Activated naive CD4-positive, alpha-beta T cell treated with Interleukin-2 at 50 U/mL for 16 hours (primary cell): ENCODE results near the gene SMURF2.

Source experiments
- DNase-seq: peaks from one replicate; pipeline ENCODE4 v3.0.0-alpha.2; 2020

Gene SMURF2

GRCh38 chr17:64532409-64532808 is 129.7 kb downstream of the SMURF2 start:
- no peak for DNase-seq

GRCh38 chr17:64531955-64532371 is 130.1 kb downstream of the SMURF2 start:
- DNase-seq = no peak

GRCh38 chr17:64529221-64529620 is 132.9 kb downstream of the SMURF2 start:
- no peak for DNase-seq

GRCh38 chr17:64527914-64528313 is 134.2 kb downstream of the SMURF2 start:
- DNase-seq = no peak

- DNase-seq = no peak
These were observed 141.7 kb downstream of the SMURF2 start for GRCh38 chr17:64520359-64520758.

GRCh38 chr17:64519601-64520000 is 142.5 kb downstream of the SMURF2 start:
- no peak for DNase-seq

- no peak for DNase-seq
These were observed 146.3 kb downstream of the SMURF2 start for GRCh38 chr17:64515829-64516228.

- no peak for DNase-seq
These were observed 146.7 kb downstream of the SMURF2 start for GRCh38 chr17:64515419-64515818.

GRCh38 chr17:64509179-64509578 is 152.9 kb downstream of the SMURF2 start:
- no peak for DNase-seq

GRCh38 chr17:64508683-64509082 is 153.4 kb downstream of the SMURF2 start:
- DNase-seq = no peak

- peak; percentile 27 for DNase-seq
These were observed 154.7 kb downstream of the SMURF2 start for GRCh38 chr17:64507413-64507782.

- peak; percentile 96 for DNase-seq
These were observed 155.3 kb downstream of the SMURF2 start, which contains the start of gene CEP95 for GRCh38 chr17:64506576-64507412. TSS of gene CEP95 (plus strand) at chr17:64506977. CDS start at chr17:64507098, 121 bp downstream.

- peak; percentile 98 for DNase-seq
These were observed 155.9 kb downstream of the SMURF2 start, which contains the start of gene DDX5 for GRCh38 chr17:64506201-64506575. TSS of gene DDX5 (minus strand) at chr17:64506289. CDS start at chr17:64506119, 170 bp downstream.

- DNase-seq = peak; percentile 86
These were observed 156.5 kb downstream of the SMURF2 start for GRCh38 chr17:64505340-64506200.

- DNase-seq = no peak
These were observed 157.3 kb downstream of the SMURF2 start for GRCh38 chr17:64504769-64505339.

- no peak for DNase-seq
These were observed 158.0 kb downstream of the SMURF2 start for GRCh38 chr17:64503821-64504768.

- no peak for DNase-seq
These were observed 158.8 kb downstream of the SMURF2 start for GRCh38 chr17:64503341-64503740.

GRCh38 chr17:64502809-64503208 is 159.3 kb downstream of the SMURF2 start:
- DNase-seq = no peak

GRCh38 chr17:64502021-64502420 is 160.1 kb downstream of the SMURF2 start:
- DNase-seq = no peak

- no peak for DNase-seq
These were observed 161.0 kb downstream of the SMURF2 start for GRCh38 chr17:64500862-64501765.

- DNase-seq = no peak
These were observed 161.6 kb downstream of the SMURF2 start for GRCh38 chr17:64500487-64500859.
